HG03460 (cell line): ENCODE measurements around the gene PDGFD.

Experiments
- ATAC-seq: cut with Tn5 transposase; IDR thresholded peaks from one replicate; pipeline ENCODE4 v1.9.1; 2021; ENCODE audit not compliant: unreplicated experiment

PDGFD gene

GRCh38 chr11:104095791-104096190, 68.2 kb downstream of the PDGFD start:
- no peak for ATAC-seq

GRCh38 chr11:104094576-104094975, 69.4 kb downstream of the PDGFD start:
- no peak for ATAC-seq

- no peak for ATAC-seq
Observed at GRCh38 chr11:104093426-104094280, 70.3 kb downstream of the PDGFD start.

GRCh38 chr11:104092744-104093143, 71.2 kb downstream of the PDGFD start:
- ATAC-seq: no peak

GRCh38 chr11:104091281-104092096, 72.5 kb downstream of the PDGFD start:
- no peak for ATAC-seq

- ATAC-seq: no peak
Observed at GRCh38 chr11:104090767-104091166, 73.2 kb downstream of the PDGFD start.

- ATAC-seq: no peak
Observed at GRCh38 chr11:104089481-104089880, 74.5 kb downstream of the PDGFD start.

- ATAC-seq: no peak
Observed at GRCh38 chr11:104086621-104087020, 77.3 kb downstream of the PDGFD start.

GRCh38 chr11:104078995-104079394, 85.0 kb downstream of the PDGFD start:
- no peak for ATAC-seq

GRCh38 chr11:104078245-104078644, 85.7 kb downstream of the PDGFD start:
- no peak for ATAC-seq

- ATAC-seq: no peak
Observed at GRCh38 chr11:104076455-104076854, 87.5 kb downstream of the PDGFD start.

GRCh38 chr11:104075706-104076105, 88.2 kb downstream of the PDGFD start:
- ATAC-seq: no peak

GRCh38 chr11:104075091-104075490, 88.9 kb downstream of the PDGFD start:
- ATAC-seq: no peak

GRCh38 chr11:104073950-104074705, 89.8 kb downstream of the PDGFD start:
- peak; percentile 64 for ATAC-seq

GRCh38 chr11:104067534-104067933, 96.4 kb downstream of the PDGFD start:
- no peak for ATAC-seq

- no peak for ATAC-seq
Observed at GRCh38 chr11:104064034-104064630, 99.8 kb downstream of the PDGFD start.

GRCh38 chr11:104061853-104062521, 102.0 kb downstream of the PDGFD start:
- no peak for ATAC-seq

GRCh38 chr11:104060820-104061219, 103.1 kb downstream of the PDGFD start:
- ATAC-seq: no peak

GRCh38 chr11:104060004-104060794, 103.7 kb downstream of the PDGFD start:
- no peak for ATAC-seq

- no peak for ATAC-seq
Observed at GRCh38 chr11:104058680-104059079, 105.3 kb downstream of the PDGFD start.
